Measurements from ENCODE around the gene SPAG9. TPM values are rescaled to one million over a fixed set of nuclear protein-coding genes. Genes with fewer than 3 reads are reported as not detected.
A peak's percentile ranks its signal among the peaks of the same experiment; 100 is the strongest.

SPAG9 gene
- total and polyA plus RNA-seq, 2 of the 8 experiments (the other 6 are each of a cell fraction or from before 2014, with no cell fraction given): 9.8 to 63.8 TPM

- H4K20me1 ChIP-seq (replicated peaks in 1 of 2; ENCODE audit: control insufficient read depth in 1 of 2, insufficient read depth in 2 of 2, low read length in 2 of 2): no peaks in the 10 kb centered on the region
- DNase-seq (ENCODE audit: low read depth in 1 of 2, low spot score in 2 of 2) (no peak), FAIRE-seq (no peak)
- peak overlapping the region; percentile 67 for H2BK20ac ChIP-seq (ENCODE audit: low read length)
- no peaks in the 10 kb centered on the region for H3K9me3 ChIP-seq (ENCODE audit: insufficient read depth in 2 of 2, low read depth in 1 of 2, low read length in 1 of 2)
- no peaks in the 10 kb centered on the region for H3K79me2 ChIP-seq (ENCODE audit: control insufficient read depth in 1 of 2, insufficient read depth in 2 of 2, low read length in 2 of 2)
- peaks cover 3 to 29% (median 16%) of the 10 kb centered on the region in 4 experiments for H3K4me1 ChIP-seq (replicated peaks in 1 of 4; ENCODE audit: control insufficient read depth in 3 of 4, insufficient read depth in 4 of 4, low read length in 3 of 4)
- H4K8ac ChIP-seq (ENCODE audit: extremely low read depth, insufficient read depth, low read length): no peak overlapping the region
- no peak overlapping the region; the same call in 1 of the 2 replicates for H3K27ac ChIP-seq (ENCODE audit: low read depth, low read length)
- ChIA-PET POLR2A (ENCODE audit: partially characterized antibody) (interaction anchor here (1.2 to 21.0 kb wide), 6 partner anchors 10 to 211 kb away, joined by 3 to 308 read pairs (median 4); partner anchors contain the start of genes NME2 and TOB1), CTCF (ENCODE audit: partially characterized antibody) (interaction anchor here (0.8 to 21.7 kb wide), 15 partner anchors 10 to 170 kb away, joined by 3 to 735 read pairs (median 4); partner anchors contain the start of gene TOB1)
- H2BK15ac ChIP-seq (ENCODE audit: low read length): 0 out of 2 replicates have a peak overlapping the region, but pooled peaks have one; percentile 53
- H3K4me2 ChIP-seq (ENCODE audit: insufficient read depth in 1 of 2, low read depth in 2 of 2, low read length in 2 of 2): 0 out of 4 replicates have a peak overlapping the region, but pooled peaks of 1 of the 2 experiments have one; percentile 14
- peak overlapping the region; percentile 49 for H4K5ac ChIP-seq (ENCODE audit: insufficient read length, low read depth, low read length)
- H3K56ac ChIP-seq (replicated peaks; ENCODE audit: insufficient read length, low read depth, low read length): no peak overlapping the region
- H2BK120ac ChIP-seq (replicated peaks; ENCODE audit: low read depth, low read length): peak overlapping the region; percentile 58
- H3K4me3 ChIP-seq (ENCODE audit: extremely low read depth in 1 of 4, insufficient read depth in 2 of 4, low read depth in 3 of 4, low read length in 4 of 4): no peak overlapping the region
- peak overlapping the region; percentile 72; the same call in 1 of the 2 replicates for H2BK5ac ChIP-seq (ENCODE audit: low read depth, low read length)
- H3K23ac ChIP-seq (ENCODE audit: insufficient read length): no peak overlapping the region
- no peaks in the 10 kb centered on the region; a peak in 1 of 8 replicates for H3K36me3 ChIP-seq (ENCODE audit: control insufficient read depth in 2 of 4, insufficient read depth in 4 of 4, low read length in 3 of 4)
- peak overlapping the region; percentile 19 for H4K91ac ChIP-seq (replicated peaks; ENCODE audit: insufficient read length, low read length)
- TF ChIP-seq MAFK (IDR thresholded peaks at IDR 0.05; ENCODE audit: low read depth, low read length) (no peak), SAP30 (IDR thresholded peaks at IDR 0.05; ENCODE audit: insufficient read depth, insufficient replicate concordance, low read length) (no peak)
- H3K79me1 ChIP-seq (ENCODE audit: low read depth, low read length): no peaks in the 10 kb centered on the region
- H3K4ac ChIP-seq (replicated peaks; ENCODE audit: insufficient read length, low read depth, low read length): peak overlapping the region; percentile 55
- 82% methylated on average over 7 of the region's 8 CpGs; no CpG with 5 or more reads in 1 of the 2 experiments for WGBS, 2 experiments (ENCODE audit: extremely low coverage in 1 of 2, insufficient coverage in 1 of 2, insufficient read length in 1 of 2, insufficient replicate concordance in 2 of 2, low coverage in 1 of 2, low lambda C conversion rate in 2 of 2, missing lambda C conversion rate in 1 of 2)
- H2AFZ ChIP-seq (ENCODE audit: low read length): peak overlapping the region; percentile 76
- H2BK12ac ChIP-seq (ENCODE audit: low read depth, low read length): peak overlapping the region; percentile 94; the same call in 1 of the 2 replicates
- no peaks in the 10 kb centered on the region for H3K23me2 ChIP-seq (ENCODE audit: low read depth, low read length)
- H2AK5ac ChIP-seq (ENCODE audit: low read depth, low read length): no peak overlapping the region
- peak overlapping the region; percentile 71 for H3K18ac ChIP-seq (ENCODE audit: extremely low read depth, low read length)
- H3K9ac ChIP-seq (replicated peaks in 1 of 4; ENCODE audit: extremely low read depth in 1 of 4, low read depth in 3 of 4, low read length in 3 of 4): no peak overlapping the region
- no peaks in the 10 kb centered on the region for H3K27me3 ChIP-seq (replicated peaks in 1 of 4; ENCODE audit: control insufficient read depth in 3 of 4, extremely low read depth in 1 of 4, insufficient read depth in 3 of 4, low read length in 3 of 4)
- H3K14ac ChIP-seq (ENCODE audit: insufficient read length): no peak overlapping the region
Measured at GRCh38 chr17:50954641-50955121, 166.0 kb downstream of the SPAG9 start.

Data from H1 (cell line).